SK-N-MC (cell line): ENCODE results near the gene FMNL3.
A peak's percentile ranks its signal among the peaks of the same experiment; 100 is the strongest.

Experiments used
- DNase-seq: peaks from one replicate; pipeline ENCODE4 v3.0.0-alpha.2; 2011; ENCODE audit warnings: low read depth, low spot score
- H3K27ac ChIP-seq: fragments of 200-600 bp; sonication (generic); 2 replicates; pipeline ENCODE4 v1.5.1; 2016; ENCODE audit warnings: mixed run types
- H3K36me3 ChIP-seq: fragments of 200-600 bp; sonication (generic); 2 replicates; pipeline ENCODE4 v1.6.1; 2017; ENCODE audit warnings: antibody characterized with exemption, low read length, mixed read lengths; ENCODE audit not compliant: insufficient read depth
- H3K4me3 ChIP-seq: fragments of 200-600 bp; sonication (generic); 2 replicates; pipeline ENCODE4 v1.5.1; 2016
- H3K9ac ChIP-seq: fragments of 200-600 bp; sonication (generic); 2 replicates; pipeline ENCODE4 v1.8.0; 2017; ENCODE audit warnings: mixed run types, mixed read lengths; ENCODE audit not compliant: insufficient read length
- H3K9me3 ChIP-seq: fragments of 200-600 bp; sonication (generic); 2 replicates; pipeline ENCODE4 v1.6.1; 2017; ENCODE audit warnings: low read depth, mild to moderate bottlenecking, antibody characterized with exemption, low read length, moderate library complexity, mixed read lengths
- EZH2 ChIP-seq: fragments of 200-600 bp; sonication (generic); IDR thresholded peaks from one replicate; pipeline ENCODE4 v1.6.1; 2017; ENCODE audit warnings: antibody characterized with exemption
- FOXP2 ChIP-seq: optimal IDR thresholded peaks from 2 replicates; pipeline ENCODE3; 2011; ENCODE audit warnings: mild to moderate bottlenecking, moderate library complexity; ENCODE audit not compliant: insufficient read depth; ENCODE audit errors: extremely low read length, control extremely low read depth
- POLR2AphosphoS5 ChIP-seq: IDR thresholded peaks from 2 replicates; pipeline ENCODE4 v1.6.1; 2012; ENCODE audit warnings: mild to moderate bottlenecking, low read depth, low read length, borderline replicate concordance

FMNL3 gene

GRCh38 chr12:49662998-49663843, 44.0 kb downstream of the FMNL3 start:
- H3K9ac ChIP-seq, result peak overlapping the region; percentile 30
- peak overlapping the region; percentile 45 for H3K4me3 ChIP-seq
- H3K36me3 ChIP-seq, result peaks cover 3% of the 10 kb centered on the region; the same call in 1 of the 2 replicates
- peak; percentile 44 for DNase-seq
- H3K9me3 ChIP-seq, result no peaks in the 10 kb centered on the region
- peak overlapping the region; percentile 64 for H3K27ac ChIP-seq
- TF ChIP-seq EZH2 (no peak), FOXP2 (peak; percentile 48), POLR2AphosphoS5 (peak; percentile 43; the same call in 1 of the 2 replicates)

DNA sequence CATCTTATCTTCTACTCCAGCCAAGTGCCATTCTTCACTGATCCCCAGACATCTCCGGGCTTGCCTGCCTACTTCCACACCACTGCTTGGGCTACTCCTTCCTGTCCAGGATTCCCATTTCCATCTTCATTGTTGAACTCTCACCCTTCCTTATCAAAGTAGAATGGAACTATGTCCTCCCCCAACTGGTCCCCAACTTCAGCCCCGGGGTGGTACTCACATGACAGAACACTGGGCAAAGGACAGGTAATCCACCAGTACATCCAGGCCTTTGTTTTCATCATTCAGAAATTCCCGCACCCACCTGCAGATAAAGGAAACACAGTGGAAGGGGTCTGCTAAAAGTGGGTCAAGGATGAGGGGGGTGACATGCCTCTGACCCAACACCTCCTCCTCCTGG, 45.5 kb downstream of the FMNL3 start:
- H3K4me3 ChIP-seq, result no peak overlapping the region
- peaks cover 3% of the 10 kb centered on the region; the same call in 1 of the 2 replicates for H3K36me3 ChIP-seq
- no peaks in the 10 kb centered on the region for H3K9me3 ChIP-seq
- H3K27ac ChIP-seq, result no peak overlapping the region
- no peak for DNase-seq
- TF ChIP-seq POLR2AphosphoS5 (no peak), FOXP2 (no peak), EZH2 (no peak)
- H3K9ac ChIP-seq, result no peak overlapping the region

GRCh38 chr12:49661191-49661590, 46.0 kb downstream of the FMNL3 start:
- H3K9ac ChIP-seq, result no peak overlapping the region
- peaks cover 3% of the 10 kb centered on the region; the same call in 1 of the 2 replicates for H3K36me3 ChIP-seq
- TF ChIP-seq POLR2AphosphoS5, result no peak
- TF ChIP-seq FOXP2, result no peak
- TF ChIP-seq EZH2, result no peak
- H3K9me3 ChIP-seq, result no peaks in the 10 kb centered on the region
- no peak for DNase-seq
- no peak overlapping the region for H3K4me3 ChIP-seq
- H3K27ac ChIP-seq, result no peak overlapping the region

DNA sequence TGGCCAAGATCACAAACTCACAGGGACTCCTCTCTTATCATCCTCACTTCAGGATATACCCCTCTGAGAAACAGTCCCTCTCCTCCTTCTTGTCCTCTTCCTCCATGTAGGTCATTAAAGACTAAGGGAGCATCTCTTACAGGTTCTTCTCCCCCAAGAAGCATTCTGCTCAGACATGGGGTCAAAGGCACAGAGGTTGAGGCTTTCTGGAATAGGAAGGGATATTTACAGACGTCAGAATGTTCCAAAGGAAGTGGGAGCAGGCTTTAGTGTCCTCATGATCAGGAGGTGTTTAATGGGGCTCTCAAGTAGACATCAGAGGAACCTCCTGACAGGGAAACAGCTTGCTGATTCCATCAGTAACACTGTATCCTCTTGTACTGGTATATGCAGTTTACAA, 47.5 kb downstream of the FMNL3 start:
- no peak for TF ChIP-seq FOXP2
- TF ChIP-seq POLR2AphosphoS5, result no peak
- TF ChIP-seq EZH2, result no peak
- Histone ChIP-seq H3K9me3 (no peaks in the 10 kb centered on the region), H3K27ac (no peak overlapping the region), H3K36me3 (peaks cover 4% of the 10 kb centered on the region; the same call in 1 of the 2 replicates), H3K4me3 (no peak overlapping the region), H3K9ac (no peak overlapping the region)
- DNase-seq, result no peak

- Histone ChIP-seq H3K9ac (no peak overlapping the region), H3K9me3 (no peaks in the 10 kb centered on the region), H3K36me3 (peaks cover 8% of the 10 kb centered on the region; the same call in 1 of the 2 replicates), H3K4me3 (no peak overlapping the region), H3K27ac (no peak overlapping the region)
- DNase-seq, result no peak
- TF ChIP-seq EZH2, result no peak
Measured at GRCh38 chr12:49658276-49658675, 48.9 kb downstream of the FMNL3 start.

- H3K4me3 ChIP-seq, result no peak overlapping the region
- peaks cover 5% of the 10 kb centered on the region; the same call in 1 of the 2 replicates for H3K36me3 ChIP-seq
- H3K27ac ChIP-seq, result no peak overlapping the region
- H3K9ac ChIP-seq, result no peak overlapping the region
- DNase-seq, result no peak
- TF ChIP-seq POLR2AphosphoS5, result no peak
- TF ChIP-seq EZH2, result no peak
- TF ChIP-seq FOXP2, result no peak
- H3K9me3 ChIP-seq, result no peaks in the 10 kb centered on the region
Measured at GRCh38 chr12:49655595-49656236, 51.5 kb downstream of the FMNL3 start.

DNA sequence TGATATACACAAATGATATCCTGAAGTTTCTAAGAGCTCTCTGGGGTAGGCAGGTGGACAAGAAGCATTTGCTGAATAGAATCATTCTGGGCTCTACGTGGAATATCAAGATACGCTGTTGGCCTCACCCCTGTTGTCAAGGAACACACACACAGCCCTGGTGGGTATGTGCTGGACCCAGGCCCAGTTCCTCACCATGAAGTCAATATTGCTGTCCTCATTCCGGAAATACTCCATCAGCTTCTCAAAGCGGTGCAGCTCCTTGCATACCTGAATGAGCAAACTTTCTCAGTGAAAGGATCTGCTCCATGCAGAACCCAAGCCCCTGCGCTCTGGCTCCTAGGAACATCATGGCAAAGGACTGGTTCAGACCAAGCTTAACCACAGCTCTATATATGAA, 52.5 kb downstream of the FMNL3 start:
- H3K9ac ChIP-seq, result no peak overlapping the region
- no peak overlapping the region for H3K4me3 ChIP-seq
- H3K9me3 ChIP-seq, result no peaks in the 10 kb centered on the region
- no peak for DNase-seq
- no peak for TF ChIP-seq EZH2
- no peak for TF ChIP-seq POLR2AphosphoS5
- no peak for TF ChIP-seq FOXP2
- no peak overlapping the region for H3K27ac ChIP-seq
- peaks cover 5% of the 10 kb centered on the region; the same call in 1 of the 2 replicates for H3K36me3 ChIP-seq

DNA sequence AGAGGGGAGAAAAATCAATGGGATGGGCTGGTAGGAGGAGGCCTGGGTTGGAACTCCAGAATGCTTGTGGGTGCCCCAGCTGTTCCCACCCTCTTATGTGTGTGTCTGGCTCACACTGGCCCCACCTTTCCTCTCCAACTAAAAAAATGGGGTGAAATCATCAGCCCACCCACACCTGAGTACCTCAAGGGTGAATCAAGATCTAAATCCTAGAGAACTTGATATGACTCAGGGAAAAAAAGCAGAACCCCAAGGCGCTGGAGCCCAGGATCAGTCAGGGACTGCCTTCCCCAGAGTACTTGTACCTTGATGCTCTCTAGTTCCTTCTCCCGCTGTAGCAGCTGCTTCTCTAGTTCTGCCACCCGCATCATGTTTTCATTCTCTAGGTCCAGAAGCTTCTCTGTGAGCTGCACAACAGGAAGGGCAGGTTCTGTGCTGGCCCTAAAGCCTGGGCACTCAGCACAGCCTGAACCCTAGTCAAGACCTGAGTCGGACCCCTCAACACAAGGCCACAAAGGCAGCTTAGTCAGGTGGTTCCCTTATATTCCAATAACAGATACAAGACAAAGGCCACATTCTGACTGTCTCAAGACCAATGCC, 54.2 kb downstream of the FMNL3 start:
- Histone ChIP-seq H3K27ac (no peak overlapping the region), H3K4me3 (no peak overlapping the region), H3K9me3 (no peaks in the 10 kb centered on the region), H3K36me3 (peaks cover 16% of the 10 kb centered on the region; the same call in 1 of the 2 replicates), H3K9ac (no peak overlapping the region)
- no peak for DNase-seq
- TF ChIP-seq POLR2AphosphoS5, result no peak
- no peak for TF ChIP-seq FOXP2
- no peak for TF ChIP-seq EZH2
